SK-N-SH (cell line): ENCODE data around the gene NPDC1.

Source experiments
- GABPA ChIP-seq: IDR thresholded peaks from 2 replicates; pipeline ENCODE4 v1.4.0; 2012; ENCODE audit warnings: low read depth, mild to moderate bottlenecking
- NFIC ChIP-seq: IDR thresholded peaks from 2 replicates; pipeline ENCODE4 v1.4.0; 2012; ENCODE audit warnings: borderline replicate concordance
- POLR2AphosphoS5 ChIP-seq: IDR thresholded peaks from 2 replicates; pipeline ENCODE4 v1.6.1; 2012; ENCODE audit warnings: low read depth, low read length
- TF ChIP-seq, protein P1 (sequence below): fragments of 200-600 bp; sonication (generic); IDR thresholded peaks from 2 replicates; pipeline ENCODE4 v1.6.1; 2017; ENCODE audit warnings: antibody characterized with exemption, mild to moderate bottlenecking, moderate library complexity

DNA sequence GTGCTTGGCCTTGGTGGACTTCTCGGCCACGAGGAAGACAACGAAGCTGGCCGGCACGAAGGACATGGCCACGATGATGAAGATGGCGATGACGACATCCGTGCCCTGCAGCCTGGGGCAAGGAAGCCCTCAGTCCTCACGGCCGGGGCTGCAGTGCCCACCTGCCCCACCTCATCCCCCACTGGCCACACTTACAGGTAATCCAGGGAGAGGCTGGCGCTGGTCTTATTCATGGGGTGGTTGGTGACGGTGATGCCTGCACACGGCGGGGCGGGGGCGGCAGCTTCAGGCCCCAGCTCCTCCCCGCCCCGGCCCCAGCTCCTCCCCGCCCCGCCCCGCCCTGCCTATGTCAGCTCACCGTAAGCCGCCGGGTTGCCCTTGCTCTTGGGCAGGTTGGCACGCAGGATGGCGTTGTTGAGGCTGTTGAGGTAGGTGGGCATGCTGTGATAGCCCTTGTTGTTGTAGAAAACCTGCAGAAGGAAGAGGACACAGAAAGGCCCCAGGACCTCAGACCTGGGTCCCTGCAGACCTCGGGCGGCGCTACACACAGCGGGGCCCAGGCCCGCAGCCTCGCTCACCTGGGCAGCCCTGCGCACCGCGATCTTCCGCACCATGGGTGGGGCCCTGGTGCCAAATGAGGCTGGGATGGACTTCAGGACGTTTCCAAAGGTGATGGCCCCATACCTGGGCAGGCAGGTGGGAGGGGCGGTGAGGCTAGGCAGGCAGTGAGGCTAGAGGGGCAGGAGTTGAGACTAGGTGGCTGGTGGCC, 33.9 kb downstream of the NPDC1 start:
- TF ChIP-seq, protein P1, sequence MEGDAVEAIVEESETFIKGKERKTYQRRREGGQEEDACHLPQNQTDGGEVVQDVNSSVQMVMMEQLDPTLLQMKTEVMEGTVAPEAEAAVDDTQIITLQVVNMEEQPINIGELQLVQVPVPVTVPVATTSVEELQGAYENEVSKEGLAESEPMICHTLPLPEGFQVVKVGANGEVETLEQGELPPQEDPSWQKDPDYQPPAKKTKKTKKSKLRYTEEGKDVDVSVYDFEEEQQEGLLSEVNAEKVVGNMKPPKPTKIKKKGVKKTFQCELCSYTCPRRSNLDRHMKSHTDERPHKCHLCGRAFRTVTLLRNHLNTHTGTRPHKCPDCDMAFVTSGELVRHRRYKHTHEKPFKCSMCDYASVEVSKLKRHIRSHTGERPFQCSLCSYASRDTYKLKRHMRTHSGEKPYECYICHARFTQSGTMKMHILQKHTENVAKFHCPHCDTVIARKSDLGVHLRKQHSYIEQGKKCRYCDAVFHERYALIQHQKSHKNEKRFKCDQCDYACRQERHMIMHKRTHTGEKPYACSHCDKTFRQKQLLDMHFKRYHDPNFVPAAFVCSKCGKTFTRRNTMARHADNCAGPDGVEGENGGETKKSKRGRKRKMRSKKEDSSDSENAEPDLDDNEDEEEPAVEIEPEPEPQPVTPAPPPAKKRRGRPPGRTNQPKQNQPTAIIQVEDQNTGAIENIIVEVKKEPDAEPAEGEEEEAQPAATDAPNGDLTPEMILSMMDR, result no peak
- TF ChIP-seq POLR2AphosphoS5 (no peak), GABPA (no peak), NFIC (no peak)
